GM23338 (cell line): ENCODE data around the gene MT1E. TPM values are rescaled to one million over a fixed set of nuclear protein-coding genes. Genes with fewer than 3 reads are reported as not detected.

ENCODE experiments used
- ATAC-seq: fragments of 200-7000 bp; cut with Tn5 transposase; 3 replicates; pipeline ENCODE4 v1.9.1; 2020
- DNase-seq: peaks from one replicate; pipeline ENCODE4 v3.0.0-alpha.2; 2015; ENCODE audit warnings: low spot score
- H2AFZ ChIP-seq: fragments of 200-600 bp; sonication (generic); 2 replicates; pipeline ENCODE4 v1.8.0; 2016; ENCODE audit warnings: antibody characterized with exemption, mild to moderate bottlenecking, moderate library complexity
- H3F3A ChIP-seq: fragments of 200-600 bp; sonication (generic); replicated peaks from 2 replicates; pipeline ENCODE4 v1.8.0; 2017; ENCODE audit warnings: antibody characterized with exemption, mixed run types, low read depth
- H3K27ac ChIP-seq: fragments of 200-600 bp; sonication (generic); 2 replicates; pipeline ENCODE4 v1.6.1; 2016; ENCODE audit warnings: low read depth
- H3K27me3 ChIP-seq: fragments of 200-600 bp; sonication (generic); 2 replicates; pipeline ENCODE4 v1.8.0; 2016; ENCODE audit warnings: mild to moderate bottlenecking, mixed run types, moderate library complexity; ENCODE audit not compliant: insufficient read depth
- H3K36me3 ChIP-seq: fragments of 200-600 bp; sonication (generic); 2 replicates; pipeline ENCODE4 v1.8.0; 2016; ENCODE audit warnings: mild to moderate bottlenecking; ENCODE audit not compliant: insufficient read depth
- H3K4me1 ChIP-seq: fragments of 200-600 bp; sonication (generic); 2 replicates; pipeline ENCODE4 v1.8.0; 2016; ENCODE audit warnings: mild to moderate bottlenecking, moderate library complexity; ENCODE audit not compliant: insufficient read depth
- H3K4me2 ChIP-seq: fragments of 200-600 bp; sonication (generic); 2 replicates; pipeline ENCODE4 v1.7.1; 2017; ENCODE audit warnings: mixed run types
- H3K4me3 ChIP-seq: fragments of 200-600 bp; sonication (generic); 2 replicates; pipeline ENCODE4 v1.6.1; 2016; ENCODE audit warnings: mixed run types
- H3K79me2 ChIP-seq: fragments of 200-600 bp; sonication (generic); replicated peaks from 2 replicates; pipeline ENCODE4 v1.8.0; 2017; ENCODE audit warnings: mild to moderate bottlenecking; ENCODE audit not compliant: insufficient read depth
- H3K9me2 ChIP-seq: fragments of 200-600 bp; sonication (generic); 2 replicates; pipeline ENCODE4 v1.8.0; 2017; ENCODE audit not compliant: insufficient read depth
- H4K20me1 ChIP-seq: fragments of 200-600 bp; sonication (generic); replicated peaks from 2 replicates; pipeline ENCODE4 v1.8.0; 2017; ENCODE audit warnings: mild to moderate bottlenecking; ENCODE audit not compliant: insufficient read depth
- H3K27ac Mint-ChIP-seq: 2 replicates; pipeline ENCODE4 v1.8.0; 2020; ENCODE audit warnings: inconsistent platforms, mild to moderate bottlenecking, moderate library complexity, mixed read lengths
- H3K27me3 Mint-ChIP-seq: 3 replicates; pipeline ENCODE4 v1.8.0; 2022; ENCODE audit warnings: low read depth, mild to moderate bottlenecking, moderate library complexity, mixed read lengths, inconsistent platforms; ENCODE audit not compliant: insufficient read depth, poor library complexity
- H3K36me3 Mint-ChIP-seq: 3 replicates; pipeline ENCODE4 v1.8.0; 2021; ENCODE audit warnings: low read depth, mild to moderate bottlenecking, inconsistent platforms, moderate library complexity, mixed read lengths
- H3K4me1 Mint-ChIP-seq: 3 replicates; pipeline ENCODE4 v1.8.0; 2020; ENCODE audit warnings: mild to moderate bottlenecking, inconsistent platforms, mixed read lengths
- H3K4me3 Mint-ChIP-seq: 3 replicates; pipeline ENCODE4 v1.8.0; 2021; ENCODE audit warnings: moderate library complexity, mild to moderate bottlenecking, inconsistent platforms, mixed read lengths
- H3K9me3 Mint-ChIP-seq: 3 replicates; pipeline ENCODE4 v1.8.0; 2020; ENCODE audit warnings: moderate library complexity, mild to moderate bottlenecking, inconsistent platforms, mixed read lengths
- CREB1 ChIP-seq: fragments of 250-450 bp; sonication (Bioruptor Pico); IDR thresholded peaks from 2 replicates; pipeline ENCODE4 v1.5.0; 2020; ENCODE audit warnings: low read depth, mild to moderate bottlenecking, moderate library complexity
- EZH2 ChIP-seq: fragments of 200-600 bp; sonication (generic); IDR thresholded peaks from one replicate; pipeline ENCODE4 v1.8.0; 2017; ENCODE audit warnings: antibody characterized with exemption, mild to moderate bottlenecking, low read depth; ENCODE audit not compliant: unreplicated experiment
- EZH2phosphoT487 ChIP-seq: fragments of 200-600 bp; sonication (generic); IDR thresholded peaks from one replicate; pipeline ENCODE4 v1.8.1; 2018; ENCODE audit warnings: antibody characterized with exemption; ENCODE audit not compliant: unreplicated experiment
- JUNB ChIP-seq: IDR thresholded peaks from one replicate; pipeline ENCODE4 v1.6.1; 2016; ENCODE audit warnings: antibody characterized with exemption; ENCODE audit not compliant: unreplicated experiment
- POLR2AphosphoS5 ChIP-seq: IDR thresholded peaks from 2 replicates; pipeline ENCODE4 v1.6.1; 2016; ENCODE audit warnings: antibody characterized with exemption, low read depth
- REST ChIP-seq: IDR thresholded peaks from one replicate; pipeline ENCODE4 v1.6.1; 2018; ENCODE audit warnings: antibody characterized with exemption; ENCODE audit not compliant: unreplicated experiment
- STAT1 ChIP-seq: IDR thresholded peaks from one replicate; pipeline ENCODE4 v1.6.1; 2016; ENCODE audit warnings: antibody characterized with exemption; ENCODE audit not compliant: unreplicated experiment
- ZNF331 ChIP-seq: fragments of 250-450 bp; sonication (Bioruptor Pico); IDR thresholded peaks from 2 replicates; pipeline ENCODE4 v1.5.0; 2020; ENCODE audit warnings: low read depth, mild to moderate bottlenecking, moderate library complexity
- ZNF462 ChIP-seq: fragments of 250-450 bp; sonication (Bioruptor Pico); IDR thresholded peaks from 2 replicates; pipeline ENCODE4 v1.5.0; 2020; ENCODE audit warnings: mild to moderate bottlenecking, moderate library complexity
- polyA plus RNA-seq: library from polyadenylated mRNA; unstranded; fragments of >200 nt; fragmentation: Nextera tagmentation; extraction: Ambion mirVana; gene quantifications from 2 replicates; pipeline ENCODE4 v1.2.1, GENCODE V29; 2016
- total RNA-seq: library from RNA; depleted of rRNA; stranded (reverse); fragments of >200 nt; shearing (Covaris generic); gene quantifications from 2 replicates; pipeline ENCODE4 v1.2.3, GENCODE V29; 2014
- TF ChIP-seq, protein P1 (sequence below): IDR thresholded peaks from 2 replicates; pipeline ENCODE4 v1.6.1; 2016; ENCODE audit warnings: antibody characterized with exemption

MT1E gene
- total and polyA plus RNA-seq, 2 experiments from 2014 or later, result 31.0 to 121 TPM

GRCh38 chr16:56639045-56639444 lies 13.5 kb downstream of the MT1E start (continued):
- no peak for TF ChIP-seq ZNF462
- TF ChIP-seq CREB1 (CRISPR knock-in tag), result no peak
- TF ChIP-seq STAT1, result no peak
- TF ChIP-seq JUNB, result no peak
- no peak for TF ChIP-seq EZH2phosphoT487
- TF ChIP-seq POLR2AphosphoS5, result no peak
- TF ChIP-seq ZNF331 (CRISPR knock-in tag), result no peak

- Histone ChIP-seq H3F3A (peaks cover 13% of the 10 kb centered on the region; the same call in 1 of the 2 replicates), H3K27ac (no peak overlapping the region), H3K9me2 (no peaks in the 10 kb centered on the region), H3K79me2 (no peaks in the 10 kb centered on the region), H4K20me1 (no peaks in the 10 kb centered on the region; the same call in 1 of the 2 replicates), H3K4me1 (peaks cover 17% of the 10 kb centered on the region; the same call in 1 of the 2 replicates), H3K36me3 (no peaks in the 10 kb centered on the region; the same call in 1 of the 2 replicates), H3K27me3 (peaks cover 100% of the 10 kb centered on the region), H3K4me2 (no peak overlapping the region), H3K4me3 (no peak overlapping the region), H2AFZ (no peak overlapping the region)
- Mint-ChIP-seq H3K36me3 (no peaks in the 10 kb centered on the region; the same call in 2 of the 3 replicates), H3K27me3 (peaks cover 99% of the 10 kb centered on the region), H3K4me1 (peaks cover 43% of the 10 kb centered on the region), H3K4me3 (no peak overlapping the region), H3K9me3 (no peaks in the 10 kb centered on the region; the same call in 2 of the 3 replicates), H3K27ac (no peak overlapping the region)
- DNase-seq (no peak), ATAC-seq (no peak)
- TF ChIP-seq EZH2 (no peak), POLR2AphosphoS5 (no peak), REST (no peak)
- TF ChIP-seq, protein P1, sequence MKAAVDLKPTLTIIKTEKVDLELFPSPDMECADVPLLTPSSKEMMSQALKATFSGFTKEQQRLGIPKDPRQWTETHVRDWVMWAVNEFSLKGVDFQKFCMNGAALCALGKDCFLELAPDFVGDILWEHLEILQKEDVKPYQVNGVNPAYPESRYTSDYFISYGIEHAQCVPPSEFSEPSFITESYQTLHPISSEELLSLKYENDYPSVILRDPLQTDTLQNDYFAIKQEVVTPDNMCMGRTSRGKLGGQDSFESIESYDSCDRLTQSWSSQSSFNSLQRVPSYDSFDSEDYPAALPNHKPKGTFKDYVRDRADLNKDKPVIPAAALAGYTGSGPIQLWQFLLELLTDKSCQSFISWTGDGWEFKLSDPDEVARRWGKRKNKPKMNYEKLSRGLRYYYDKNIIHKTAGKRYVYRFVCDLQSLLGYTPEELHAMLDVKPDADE, result no peak
Observed at GRCh38 chr16:56640076-56640475, 14.5 kb downstream of the MT1E start.
